Neural progenitor cell (in vitro differentiated cells): Measurements from ENCODE around the gene CENPH.
"Not testable (repeated sequence)": the region's sequence is repeated elsewhere in the genome, so short reads cannot be mapped to it uniquely, and the experiment has no call there.

Experiments
- EZH2 ChIP-seq: fragments of 200-600 bp; sonication (generic); IDR thresholded peaks from 2 replicates; pipeline ENCODE4 v1.6.1; 2017; ENCODE audit warnings: antibody characterized with exemption, mild to moderate bottlenecking, moderate library complexity
- TF ChIP-seq, protein P1 (sequence below): fragments of 200-600 bp; sonication (generic); IDR thresholded peaks from 2 replicates; pipeline ENCODE4 v1.5.1; 2017; ENCODE audit warnings: antibody characterized with exemption, mild to moderate bottlenecking

GRCh38 chr5:69220833-69221232 is 31.4 kb downstream of the CENPH start:
- TF ChIP-seq, protein P1, sequence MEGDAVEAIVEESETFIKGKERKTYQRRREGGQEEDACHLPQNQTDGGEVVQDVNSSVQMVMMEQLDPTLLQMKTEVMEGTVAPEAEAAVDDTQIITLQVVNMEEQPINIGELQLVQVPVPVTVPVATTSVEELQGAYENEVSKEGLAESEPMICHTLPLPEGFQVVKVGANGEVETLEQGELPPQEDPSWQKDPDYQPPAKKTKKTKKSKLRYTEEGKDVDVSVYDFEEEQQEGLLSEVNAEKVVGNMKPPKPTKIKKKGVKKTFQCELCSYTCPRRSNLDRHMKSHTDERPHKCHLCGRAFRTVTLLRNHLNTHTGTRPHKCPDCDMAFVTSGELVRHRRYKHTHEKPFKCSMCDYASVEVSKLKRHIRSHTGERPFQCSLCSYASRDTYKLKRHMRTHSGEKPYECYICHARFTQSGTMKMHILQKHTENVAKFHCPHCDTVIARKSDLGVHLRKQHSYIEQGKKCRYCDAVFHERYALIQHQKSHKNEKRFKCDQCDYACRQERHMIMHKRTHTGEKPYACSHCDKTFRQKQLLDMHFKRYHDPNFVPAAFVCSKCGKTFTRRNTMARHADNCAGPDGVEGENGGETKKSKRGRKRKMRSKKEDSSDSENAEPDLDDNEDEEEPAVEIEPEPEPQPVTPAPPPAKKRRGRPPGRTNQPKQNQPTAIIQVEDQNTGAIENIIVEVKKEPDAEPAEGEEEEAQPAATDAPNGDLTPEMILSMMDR: not testable (repeated sequence)
- not testable (repeated sequence) for TF ChIP-seq EZH2
